ENCODE results near the gene RHOF.
"Not testable (repeated sequence)": the region's sequence is repeated elsewhere in the genome, so short reads cannot be mapped to it uniquely, and the experiment has no call there.

RHOF gene

DNA sequence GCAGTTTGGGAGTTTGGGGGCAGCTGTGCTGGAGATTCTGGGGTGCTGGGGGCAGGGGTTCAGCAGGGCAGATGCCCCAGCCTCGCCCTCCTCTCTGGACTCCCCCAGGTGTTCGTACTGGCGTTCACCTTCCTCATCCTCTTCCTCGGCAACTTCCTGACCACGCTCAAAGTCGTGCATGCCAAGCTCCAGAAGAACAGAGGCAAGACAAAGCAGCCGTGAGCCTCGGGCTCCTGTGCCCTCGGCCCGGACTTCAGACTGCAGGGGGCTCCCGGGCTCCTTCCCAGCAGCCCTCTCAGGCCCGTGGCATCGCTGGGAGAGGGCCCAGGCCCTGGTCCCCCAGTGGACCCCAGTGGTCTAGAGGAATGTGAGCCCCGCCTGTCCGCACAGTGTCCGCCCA, 18.0 kb downstream of the RHOF start:
- DNase-seq (ENCODE audit: low spot score): no peak

DNA sequence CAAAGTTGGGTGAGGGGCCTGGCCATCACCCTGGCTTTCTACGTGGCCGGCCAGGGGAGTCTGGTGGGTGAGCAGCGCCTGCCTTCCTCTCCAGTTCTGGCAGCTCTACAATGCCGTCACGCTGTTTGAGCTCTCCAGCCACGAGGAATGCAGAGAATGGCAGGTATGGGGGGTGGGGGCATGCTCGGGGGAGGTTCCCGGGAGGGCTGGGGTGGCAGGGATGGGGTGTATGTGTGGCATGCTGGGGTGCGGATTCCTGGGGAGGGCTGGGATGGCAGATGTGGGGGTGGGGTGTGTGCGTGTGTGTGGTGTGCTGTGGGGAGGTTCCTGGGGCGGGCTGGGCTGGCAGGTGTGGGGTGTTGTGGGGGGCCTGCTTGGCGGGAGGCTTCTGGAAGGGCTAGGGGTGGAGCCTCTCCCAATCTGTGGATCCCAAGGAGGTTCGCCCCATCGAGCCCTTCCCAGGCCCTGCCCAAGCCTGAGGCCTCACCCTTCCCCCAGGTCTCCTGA, 18.5 kb downstream of the RHOF start:
- no peak for DNase-seq (ENCODE audit: low spot score)

DNA sequence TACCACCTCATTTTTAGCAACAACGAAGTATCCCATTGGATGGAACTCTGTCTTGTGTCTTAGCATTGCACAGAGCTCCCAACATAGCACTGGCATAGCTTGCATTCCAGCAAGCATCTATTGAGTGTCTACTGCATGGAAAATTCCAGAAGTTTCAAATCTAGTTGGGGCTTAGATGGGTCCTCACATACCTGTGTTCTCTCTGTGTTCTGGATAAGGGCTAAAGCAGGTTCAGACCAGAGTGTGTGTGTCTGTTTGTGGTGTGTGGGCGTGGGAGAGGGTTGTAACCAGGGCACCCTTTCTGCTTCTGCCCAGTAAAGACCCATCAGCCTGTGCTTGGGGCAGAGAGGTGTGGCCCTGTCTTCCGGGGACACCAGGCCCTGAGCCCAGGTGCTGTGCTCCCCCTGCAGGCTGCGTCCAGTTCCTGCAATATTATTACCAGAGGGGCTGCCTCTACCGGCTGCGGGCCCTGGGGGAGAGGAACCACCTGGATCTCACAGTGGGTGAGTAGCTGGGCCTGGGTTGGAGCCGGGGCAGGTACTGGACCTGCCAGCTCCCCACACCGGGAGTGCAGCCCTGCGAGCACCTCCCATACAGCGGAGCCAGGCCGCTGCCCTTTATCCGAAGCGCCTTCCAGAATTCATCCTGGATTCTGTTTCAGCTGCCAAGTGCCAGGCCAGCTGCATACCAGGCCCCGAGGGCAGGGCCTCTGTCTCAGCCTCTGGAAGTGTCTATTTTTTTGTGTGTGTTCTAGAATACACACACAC, 20.3 kb downstream of the RHOF start:
- DNase-seq (ENCODE audit: low spot score): peak; percentile 63

DNA sequence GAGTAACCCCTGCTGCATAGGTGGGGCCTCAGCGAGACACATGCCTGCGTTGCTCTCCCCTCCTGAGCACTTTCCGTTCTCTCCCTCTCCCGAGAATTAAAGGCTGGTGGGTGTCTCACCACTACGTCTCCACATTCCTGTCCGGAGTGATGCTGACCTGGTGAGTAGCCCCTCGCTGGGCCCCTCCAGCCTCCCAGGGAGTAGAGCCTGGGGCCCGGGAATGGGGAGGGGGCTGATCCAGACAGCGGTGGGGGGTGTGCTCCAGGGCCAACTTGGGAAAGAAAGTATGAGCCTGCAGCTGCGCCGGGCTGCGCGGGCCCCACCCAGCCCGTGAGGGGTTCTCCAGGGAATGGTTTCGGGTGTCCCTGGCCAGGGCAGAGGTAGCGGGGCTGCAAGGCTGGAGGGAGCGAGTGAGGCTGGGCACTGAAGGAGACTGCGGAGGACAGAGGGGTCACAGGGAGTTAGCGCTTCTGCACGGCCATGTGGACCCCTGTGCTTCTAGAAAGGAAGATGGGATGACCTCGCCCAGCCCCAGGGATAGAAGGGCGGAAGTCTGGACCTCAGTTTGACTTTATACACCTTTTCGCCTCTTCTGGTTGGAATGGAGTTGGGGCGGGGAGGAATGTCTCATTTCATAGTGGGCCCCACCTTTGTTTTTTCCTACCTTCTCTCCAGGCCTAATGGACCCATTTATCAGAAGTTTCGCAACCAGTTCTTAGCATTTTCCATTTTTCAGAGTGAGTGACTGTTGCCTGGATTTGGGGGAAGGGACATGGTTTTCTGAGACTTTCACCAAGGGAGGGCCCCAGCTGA, 22.5 kb downstream of the RHOF start:
- DNase-seq (ENCODE audit: low spot score): no peak

DNA sequence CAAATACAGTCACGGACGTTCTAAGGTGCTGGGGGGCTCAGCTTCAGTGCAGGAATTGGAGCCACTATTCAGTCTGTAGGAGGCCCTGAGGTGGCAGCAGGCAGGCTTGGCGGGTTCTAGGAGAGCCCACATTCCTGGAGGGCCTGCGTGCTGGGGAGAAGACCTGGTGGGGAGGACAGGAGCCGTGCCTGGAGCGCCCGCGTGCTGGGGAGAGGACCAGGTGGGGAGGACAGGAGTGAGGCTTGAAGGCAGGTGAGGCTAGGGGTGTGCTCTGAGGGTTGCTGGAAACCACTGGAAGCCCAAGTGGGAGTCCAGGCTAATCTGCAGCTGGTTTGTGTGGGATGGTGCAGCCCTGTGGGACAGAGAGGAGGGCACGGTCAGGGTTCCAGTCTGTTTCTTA, 23.1 kb downstream of the RHOF start:
- no peak for DNase-seq (ENCODE audit: low spot score)

DNA sequence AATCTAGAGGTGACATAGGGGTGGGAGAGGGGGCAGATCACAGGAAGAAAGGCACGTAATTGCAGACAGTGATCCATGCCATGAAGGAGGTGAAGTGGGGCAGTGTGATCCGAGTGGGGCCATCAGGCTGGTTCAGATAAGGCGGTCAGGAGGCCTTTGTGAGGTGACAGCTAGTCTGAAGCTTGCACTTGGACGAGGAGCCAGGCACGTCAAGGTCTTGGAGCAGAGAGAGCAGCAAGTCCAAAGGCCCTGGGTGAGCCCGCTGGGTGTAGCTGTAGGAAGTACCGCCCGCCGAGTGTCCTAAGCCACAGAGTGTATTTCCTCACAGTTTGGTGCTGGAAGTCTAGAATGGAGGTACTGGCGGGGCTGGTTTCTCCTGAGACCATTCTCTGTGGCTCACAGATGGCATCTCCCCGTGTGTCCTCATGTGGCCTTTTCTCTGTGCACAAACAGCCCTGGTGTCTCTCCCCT, 23.6 kb downstream of the RHOF start:
- no peak for DNase-seq (ENCODE audit: low spot score)

DNA sequence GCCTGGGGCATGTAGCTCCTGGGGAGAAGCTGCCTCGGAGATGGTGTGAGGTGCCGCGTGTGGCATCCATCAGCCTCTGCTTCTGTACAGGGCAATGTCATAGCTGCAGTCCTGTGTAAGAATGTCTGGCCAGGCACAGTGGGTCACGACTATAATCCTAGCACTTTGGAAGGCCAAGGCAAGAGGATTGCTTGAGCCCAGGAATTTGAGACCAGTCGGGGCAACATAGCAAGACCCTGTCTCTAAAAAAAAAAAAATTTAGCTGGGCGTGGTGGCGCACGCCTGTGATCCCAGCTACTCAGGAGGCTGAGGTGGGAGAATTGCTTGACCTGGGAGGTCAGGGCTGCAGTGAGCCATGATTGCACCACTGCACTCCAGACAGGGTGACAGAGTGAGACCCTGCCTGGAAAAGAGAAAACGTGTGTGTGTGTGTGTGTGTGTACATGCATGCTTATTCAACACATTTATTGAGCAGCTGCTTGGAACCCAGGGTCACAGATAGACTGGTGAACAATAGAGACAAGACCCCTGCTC, 24.1 kb downstream of the RHOF start:
- no peak for DNase-seq (ENCODE audit: low spot score)

DNA sequence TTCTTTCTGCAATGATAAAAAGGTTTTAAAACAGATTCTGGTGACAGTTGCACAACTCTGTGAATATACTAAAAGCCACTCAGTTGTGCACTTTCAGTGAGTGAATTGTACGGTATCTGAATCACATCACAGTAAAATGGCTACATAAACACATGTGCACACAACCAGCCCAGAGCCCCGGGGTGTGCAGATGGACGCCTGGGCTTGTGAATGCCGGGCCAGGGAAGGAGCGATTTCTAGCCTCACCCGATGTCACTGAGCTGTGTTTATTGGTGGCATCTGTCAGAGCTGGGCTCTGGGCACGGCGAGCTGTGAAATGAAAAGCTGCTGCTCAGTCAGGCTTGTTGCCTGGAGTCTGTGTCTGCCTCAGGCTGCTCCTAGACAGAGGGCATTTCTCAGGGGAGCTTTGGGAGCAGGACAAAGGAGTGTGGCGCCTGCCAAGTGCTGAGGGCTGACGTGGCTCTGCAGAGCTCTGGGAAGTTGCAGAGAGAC, 25.9 kb downstream of the RHOF start:
- DNase-seq (ENCODE audit: low spot score): no peak

DNA sequence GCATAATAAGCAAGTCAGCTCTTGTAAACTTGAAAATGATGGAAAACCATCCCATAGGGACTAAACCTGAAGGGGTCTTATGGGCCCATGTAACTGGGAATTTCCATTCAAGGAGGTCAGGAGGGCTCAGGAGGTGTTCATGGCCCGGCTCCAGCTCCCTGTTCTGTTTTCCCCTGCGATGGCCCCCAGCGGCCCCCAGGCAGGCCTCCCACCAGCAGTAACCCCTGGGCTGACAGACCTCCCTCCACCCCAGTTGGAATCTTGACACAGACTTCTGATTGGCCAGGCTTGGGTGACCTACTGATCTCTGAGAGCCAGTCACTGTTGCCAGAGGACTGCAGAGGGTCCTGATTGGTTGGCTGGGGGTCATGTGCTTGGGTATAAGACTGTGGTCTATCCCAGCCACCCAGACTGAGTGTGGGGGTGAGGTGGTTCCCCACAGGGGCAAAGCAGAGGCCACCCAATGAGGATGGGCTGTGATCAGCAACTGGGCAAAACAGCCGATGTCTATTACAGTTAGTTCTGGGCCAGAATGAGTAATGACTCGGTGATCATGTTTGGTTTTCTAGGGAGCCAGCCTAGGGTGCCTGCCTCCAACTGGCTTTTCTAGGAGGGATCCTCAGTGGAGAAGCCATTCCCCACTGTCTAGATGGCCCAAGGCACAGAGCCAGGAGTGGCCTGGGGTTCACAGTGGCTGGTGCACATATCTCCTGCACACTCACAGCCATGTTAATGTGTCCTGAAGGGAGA, 27.0 kb downstream of the RHOF start:
- DNase-seq (ENCODE audit: low spot score): no peak

DNA sequence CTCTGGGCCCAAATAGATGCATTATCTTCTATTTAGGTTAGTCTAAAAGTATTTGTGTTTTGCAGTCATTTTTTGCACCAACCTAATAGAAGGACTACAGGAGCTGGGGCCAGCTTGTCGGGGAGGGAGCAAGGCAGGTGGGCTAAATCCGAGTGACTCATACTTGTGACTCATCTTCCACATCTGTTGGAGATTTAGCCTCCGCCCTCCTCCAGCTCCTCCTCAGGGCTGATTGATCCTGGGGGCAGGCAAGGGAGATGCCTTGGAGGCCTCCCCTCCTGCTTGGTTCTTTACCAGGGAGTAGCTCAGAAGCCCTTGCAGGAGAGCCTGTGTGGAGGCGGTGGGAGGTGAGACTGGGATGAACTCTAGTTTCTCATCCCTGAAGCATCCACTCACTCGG, 27.9 kb downstream of the RHOF start:
- DNase-seq (ENCODE audit: low spot score): peak; percentile 72

DNA sequence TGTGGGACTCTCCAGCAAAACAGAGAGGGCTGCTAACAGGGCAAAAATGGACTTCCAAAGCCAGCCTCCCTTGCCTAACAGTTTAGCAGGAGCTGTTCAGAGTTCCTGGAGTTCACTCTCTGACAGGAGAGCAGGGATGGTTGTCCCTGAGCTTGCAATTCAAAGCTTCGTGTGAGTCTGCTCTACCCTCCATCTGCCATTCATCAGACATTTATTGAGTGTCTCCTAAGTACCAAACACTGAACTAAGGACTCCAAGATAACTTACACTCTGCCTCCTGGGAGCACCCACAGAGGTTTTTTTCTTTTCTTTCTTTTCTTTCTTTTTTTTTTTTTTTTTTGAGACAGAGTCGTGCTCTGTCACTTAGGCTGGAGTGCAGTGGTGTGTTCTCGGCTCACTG, 28.7 kb downstream of the RHOF start:
- DNase-seq (ENCODE audit: low spot score): no peak

DNA sequence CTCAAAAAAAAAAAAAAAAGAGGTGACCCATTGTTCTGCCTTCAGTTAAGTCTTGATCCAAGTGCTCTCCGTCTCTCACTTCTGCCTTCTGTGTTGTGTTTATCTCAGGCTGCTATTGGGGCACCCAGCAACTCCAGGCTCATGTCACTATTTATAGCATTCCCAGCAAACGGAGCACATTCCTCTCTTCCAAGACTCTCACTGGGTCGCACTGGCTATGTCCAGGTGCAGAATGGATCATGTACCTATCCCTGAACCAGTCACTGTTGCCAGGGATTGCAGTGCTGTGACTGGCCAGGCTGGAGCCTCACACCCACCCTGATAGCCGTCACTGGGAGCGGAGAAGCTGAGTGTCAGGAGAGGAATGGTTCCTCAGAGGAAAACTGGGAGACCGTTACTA, 31.2 kb downstream of the RHOF start:
- DNase-seq (ENCODE audit: low spot score): no peak

DNA sequence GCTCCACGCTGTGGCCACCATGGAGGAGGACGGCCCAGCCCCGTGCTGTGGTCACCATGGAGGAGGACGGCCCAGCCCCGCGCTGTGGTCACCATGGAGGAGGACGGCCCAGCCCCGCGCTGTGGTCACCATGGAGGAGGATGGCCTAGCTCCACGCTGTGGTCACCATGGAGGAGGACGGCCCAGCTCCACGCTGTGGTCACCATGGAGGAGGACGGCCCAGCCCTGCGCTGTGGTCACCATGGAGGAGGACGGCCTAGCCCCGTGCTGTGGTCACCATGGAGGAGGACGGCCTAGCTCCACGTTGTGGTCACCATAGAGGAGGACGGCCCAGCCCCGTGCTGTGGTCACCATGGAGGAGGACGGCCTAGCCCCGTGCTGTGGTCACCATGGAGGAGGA, 35.0 kb downstream of the RHOF start:
- not testable (repeated sequence) for DNase-seq (ENCODE audit: low spot score)

DNA sequence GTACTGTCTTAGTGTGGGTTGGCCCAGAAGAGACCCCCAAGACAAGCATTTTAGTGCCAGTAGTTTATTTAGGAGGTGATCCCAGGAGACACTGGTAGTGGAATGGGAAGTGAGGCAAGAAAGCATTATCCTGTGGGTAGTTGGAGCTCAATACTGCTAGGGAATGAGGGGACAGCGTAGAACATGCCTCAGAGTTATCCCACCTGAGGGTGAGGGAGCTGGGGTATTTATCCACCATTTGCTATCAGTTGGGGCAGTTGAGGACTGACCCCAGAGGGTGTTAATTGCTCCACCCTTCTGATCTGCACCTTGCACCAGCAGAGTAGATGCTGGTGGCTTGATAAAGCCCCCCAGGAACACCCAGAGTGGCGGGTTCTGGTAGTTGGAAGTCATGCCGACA, 37.9 kb downstream of the RHOF start:
- DNase-seq (ENCODE audit: low spot score): no peak

DNA sequence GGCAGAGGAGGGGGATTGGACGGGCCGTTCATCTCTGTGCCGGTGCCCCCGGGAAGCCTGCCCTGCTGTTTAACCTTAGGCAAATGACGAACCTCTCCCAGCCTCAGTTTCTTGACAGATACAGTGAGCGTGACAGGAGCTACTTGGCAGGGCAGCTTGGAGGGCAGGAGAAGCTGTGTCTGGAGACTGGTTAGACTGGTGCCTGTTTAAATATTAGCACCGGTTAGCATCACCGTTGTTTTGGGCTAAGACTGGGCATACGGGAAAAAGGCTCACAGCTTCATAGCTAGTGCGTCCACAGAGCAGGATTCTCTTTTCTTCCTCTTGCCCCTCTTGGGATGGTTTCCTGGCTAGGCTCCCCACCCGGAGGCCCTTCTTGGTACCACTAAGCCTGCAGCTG, 38.7 kb downstream of the RHOF start:
- no peak for DNase-seq (ENCODE audit: low spot score)

DNA sequence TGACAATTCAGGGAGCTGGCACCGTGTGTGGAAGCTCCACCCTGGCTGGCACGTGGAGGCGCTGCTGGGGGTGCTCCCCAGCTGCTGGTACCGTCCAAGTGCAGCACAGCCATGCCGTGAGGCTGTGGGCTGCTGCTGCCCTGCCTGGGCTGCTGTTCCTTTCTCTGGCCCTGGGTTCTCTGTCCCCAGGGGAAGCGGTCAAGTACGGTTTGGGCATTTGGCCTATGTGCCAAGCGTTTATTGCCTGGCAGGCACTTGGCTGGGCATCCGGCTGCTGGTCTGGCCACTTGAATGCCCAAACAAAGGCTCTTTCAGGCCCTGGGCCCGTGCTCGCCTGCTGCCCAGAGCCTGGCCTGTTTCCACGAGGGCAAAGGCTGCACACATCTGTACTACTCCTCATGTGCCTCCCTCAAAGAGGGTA, 39.6 kb downstream of the RHOF start:
- DNase-seq (ENCODE audit: low spot score): no peak

DNA sequence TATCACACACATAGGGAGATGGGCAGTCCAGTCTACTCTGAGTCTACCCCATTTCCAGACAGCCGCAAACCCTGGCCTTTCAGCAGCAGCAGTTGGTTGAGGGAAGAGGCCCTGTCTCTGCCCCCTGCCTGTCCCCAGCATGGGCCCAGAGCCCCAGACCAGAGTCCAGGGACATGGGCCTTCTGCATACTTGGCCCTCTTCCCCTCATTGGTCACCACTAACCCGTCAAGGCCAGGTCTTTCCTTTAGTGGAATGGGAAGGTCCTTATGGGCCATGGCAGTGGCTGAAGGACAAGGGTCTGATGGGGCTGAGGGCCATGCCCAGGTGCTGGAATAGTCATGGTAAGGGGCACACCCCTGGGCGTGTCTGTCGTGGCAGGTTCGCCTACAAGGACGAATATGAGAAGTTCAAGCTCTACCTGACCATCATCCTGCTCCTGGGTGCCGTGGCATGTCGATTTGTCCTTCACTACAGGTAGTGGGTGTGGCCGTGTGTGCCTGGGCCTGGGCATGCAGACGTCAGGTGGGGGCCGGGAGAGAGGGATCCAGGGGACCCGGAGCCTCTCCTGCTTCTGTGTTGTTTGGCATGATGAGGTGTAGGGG, 41.6 kb downstream of the RHOF start:
- no peak for DNase-seq (ENCODE audit: low spot score)

DNA sequence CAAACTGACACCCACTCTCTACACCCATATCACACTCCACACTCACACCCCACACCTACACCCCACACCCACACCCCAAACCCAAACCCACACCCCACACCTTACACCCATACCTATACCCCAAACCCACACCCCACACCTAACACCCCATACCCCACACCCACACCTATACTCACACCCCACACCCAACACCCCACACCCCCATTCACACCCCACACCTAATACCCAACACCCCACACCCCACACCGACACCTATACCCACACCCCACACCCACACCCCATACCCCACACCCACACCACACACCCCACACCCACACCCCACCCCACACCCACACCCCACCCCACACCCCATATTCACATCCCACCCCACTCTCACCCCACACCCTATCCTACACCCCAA, 42.5 kb downstream of the RHOF start:
- DNase-seq (ENCODE audit: low spot score): no peak

DNA sequence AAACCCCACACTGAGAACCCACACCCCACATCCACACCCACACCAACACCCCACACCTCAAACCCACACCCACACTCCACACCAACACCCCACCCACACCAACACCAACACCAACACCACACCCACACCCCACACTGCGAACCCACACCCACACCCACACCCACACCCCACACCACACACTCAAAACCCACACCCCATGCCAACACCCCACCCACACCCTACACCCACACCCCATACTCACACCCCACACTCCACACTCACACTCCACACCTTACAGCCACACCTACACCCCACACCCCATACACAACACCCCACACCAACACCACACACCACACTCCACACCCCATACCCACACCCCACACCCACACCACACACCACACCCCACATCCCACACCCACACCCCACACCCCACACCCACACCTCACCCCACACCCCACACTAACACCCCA, 43.0 kb downstream of the RHOF start:
- no peak for DNase-seq (ENCODE audit: low spot score)

DNA sequence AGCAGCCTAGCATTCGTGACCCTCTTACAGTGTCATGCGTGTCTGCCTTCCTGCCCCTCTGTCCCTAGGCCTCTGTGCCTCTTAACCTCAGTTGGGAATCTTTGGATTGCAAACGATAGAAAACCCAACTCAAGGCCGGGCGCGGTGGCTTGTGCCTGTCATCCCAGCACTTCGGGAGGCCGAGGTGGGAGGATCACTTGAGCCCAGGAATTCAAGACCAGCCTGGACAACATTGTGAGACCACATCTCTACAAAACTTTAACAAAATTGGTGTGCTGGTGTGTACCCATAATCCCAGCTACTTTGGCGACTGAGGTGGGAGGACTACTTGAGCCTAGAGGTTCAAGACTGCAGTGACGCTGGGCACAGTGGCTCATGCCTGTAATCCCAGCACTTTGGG, 44.2 kb downstream of the RHOF start:
- DNase-seq (ENCODE audit: low spot score): no peak

DNA sequence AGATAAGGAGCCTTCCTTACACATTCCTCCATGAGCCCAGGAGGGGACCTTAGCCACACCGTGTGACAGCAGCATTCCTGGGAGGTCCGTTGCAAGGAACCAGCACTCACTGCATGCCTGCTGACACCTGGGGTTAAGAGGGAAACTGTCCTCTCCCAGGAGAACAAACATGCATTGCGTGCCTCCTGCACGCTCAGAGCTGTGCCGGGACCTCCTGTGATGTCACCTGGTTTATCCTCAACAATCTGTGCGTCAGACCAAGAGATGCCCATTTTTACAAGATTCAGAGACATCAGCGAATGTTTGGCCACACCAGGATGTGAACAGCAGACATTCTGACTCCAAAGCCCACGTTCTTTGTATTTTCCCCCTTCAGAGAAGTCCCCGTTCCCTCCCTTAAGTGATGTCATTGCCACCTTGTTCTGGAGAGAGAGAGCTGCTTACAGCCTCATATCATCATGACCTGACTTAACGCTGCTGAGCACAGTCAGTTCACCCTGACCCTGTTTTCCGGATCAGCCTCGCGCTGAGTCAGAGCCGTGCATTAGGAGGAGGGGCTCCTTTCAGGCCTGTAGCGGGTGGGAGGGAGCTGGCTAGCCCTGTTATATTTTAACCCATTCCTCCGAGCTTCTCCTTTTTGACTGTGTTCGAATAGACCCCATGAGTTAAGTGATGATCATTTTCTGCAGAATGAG, 44.8 kb downstream of the RHOF start:
- peak; percentile 62 for DNase-seq (ENCODE audit: low spot score)
